T-helper 22 cell (primary cell): ENCODE measurements around the gene HDAC2.
"Not testable (repeated sequence)": the region's sequence is repeated elsewhere in the genome, so short reads cannot be mapped to it uniquely, and the experiment has no call there.

Experiments used
- DNase-seq: peaks from one replicate; pipeline ENCODE4 v3.0.0-alpha.2; 2020; ENCODE audit warnings: low read depth

The HDAC2 gene

GRCh38 chr6:113971741-113972140 lies 793 bp upstream of the HDAC2 start:
- DNase-seq: no peak

GRCh38 chr6:113969888-113970804 lies 802 bp downstream of the HDAC2 start:
- peak; percentile 47 for DNase-seq

- DNase-seq: no peak
Observed at GRCh38 chr6:113968472-113968871, 2.5 kb downstream of the HDAC2 start.

GRCh38 chr6:113967777-113968176 lies 3.2 kb downstream of the HDAC2 start:
- no peak for DNase-seq

- no peak for DNase-seq
Observed at GRCh38 chr6:113960795-113961194, 10.2 kb downstream of the HDAC2 start.

GRCh38 chr6:113959235-113959634 lies 11.7 kb downstream of the HDAC2 start:
- DNase-seq: no peak

GRCh38 chr6:113954653-113955052 lies 16.3 kb downstream of the HDAC2 start:
- DNase-seq: no peak

GRCh38 chr6:113953346-113953745 lies 17.6 kb downstream of the HDAC2 start:
- DNase-seq: no peak

- no peak for DNase-seq
Observed at GRCh38 chr6:113949499-113949898, 21.4 kb downstream of the HDAC2 start.

- DNase-seq: no peak
Observed at GRCh38 chr6:113944701-113945100, 26.2 kb downstream of the HDAC2 start.

GRCh38 chr6:113939825-113940224 lies 31.1 kb downstream of the HDAC2 start:
- DNase-seq: no peak

GRCh38 chr6:113936093-113936934 lies 34.6 kb downstream of the HDAC2 start:
- DNase-seq: no peak

GRCh38 chr6:113934101-113934500 lies 36.8 kb downstream of the HDAC2 start:
- no peak for DNase-seq

GRCh38 chr6:113931907-113932306 lies 39.0 kb downstream of the HDAC2 start:
- DNase-seq: not testable (repeated sequence)

GRCh38 chr6:113930183-113930582 lies 40.8 kb downstream of the HDAC2 start:
- DNase-seq: no peak

GRCh38 chr6:113927001-113927400 lies 43.9 kb downstream of the HDAC2 start:
- no peak for DNase-seq

- no peak for DNase-seq
Observed at GRCh38 chr6:113925378-113925777, 45.6 kb downstream of the HDAC2 start.

- DNase-seq: no peak
Observed at GRCh38 chr6:113924312-113924723, 46.6 kb downstream of the HDAC2 start.

- DNase-seq: no peak
Observed at GRCh38 chr6:113923526-113923925, 47.4 kb downstream of the HDAC2 start.

- no peak for DNase-seq
Observed at GRCh38 chr6:113921299-113921904, 49.5 kb downstream of the HDAC2 start.

GRCh38 chr6:113920663-113921267 lies 50.2 kb downstream of the HDAC2 start:
- no peak for DNase-seq

GRCh38 chr6:113910285-113910684 lies 60.7 kb downstream of the HDAC2 start:
- DNase-seq: not testable (repeated sequence)
